Esophagus muscularis mucosa (tissue), 4 donors: Measurements from ENCODE around the gene SH3BP4.

ENCODE experiments used
- EP300 ChIP-seq: sonication (generic); formaldehyde crosslinking; IDR thresholded peaks from one replicate; pipeline ENCODE4 v1.6.1; 2017; ENCODE audit warnings: antibody characterized with exemption
- POLR2A ChIP-seq: fragments of 450-650 bp; IDR thresholded peaks from one replicate; pipeline ENCODE4 v1.6.1; 2017; ENCODE audit warnings: antibody characterized with exemption, moderate library complexity, mild to moderate bottlenecking, low read depth
- POLR2AphosphoS5 ChIP-seq, 2 donors: sonication (generic); formaldehyde crosslinking; IDR thresholded peaks; one replicate each; pipeline ENCODE4 v1.6.1; 2017; ENCODE audit warnings: antibody characterized with exemption in 2 of 2
- TF ChIP-seq, protein P1 (sequence below), 3 experiments: fragments of 200-600 bp in 2 of 3; fragments of 450-650 bp in 1 of 3; sonication (generic) in 2 of 3; IDR thresholded peaks; one replicate each; pipeline ENCODE4 v1.5.1; 2017 to 2019; ENCODE audit warnings: antibody characterized with exemption in 3 of 3, mild to moderate bottlenecking in 2 of 3, moderate library complexity in 1 of 3

DNA sequence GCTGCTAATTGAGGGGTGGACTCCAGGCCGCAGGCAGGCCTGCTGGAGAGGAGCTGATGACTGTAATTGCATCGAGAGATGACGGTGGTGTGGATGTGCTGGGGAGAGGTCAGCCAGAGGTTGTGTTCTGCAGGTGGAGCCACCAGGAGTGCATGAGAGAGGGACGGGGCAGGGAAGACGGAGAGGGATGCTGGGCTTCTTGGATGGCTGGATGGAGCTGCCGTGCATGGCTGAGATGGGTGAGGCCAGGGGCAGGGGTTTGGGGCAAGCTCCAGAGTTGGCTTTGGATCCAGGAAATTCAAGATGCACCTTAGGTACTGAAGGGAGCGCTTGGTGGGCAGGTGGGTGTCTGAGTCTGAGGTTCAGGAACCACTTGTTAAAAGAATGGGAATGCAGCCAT lies 77.2 kb downstream of the SH3BP4 start:
- no peak for TF ChIP-seq POLR2A
- TF ChIP-seq, protein P1, sequence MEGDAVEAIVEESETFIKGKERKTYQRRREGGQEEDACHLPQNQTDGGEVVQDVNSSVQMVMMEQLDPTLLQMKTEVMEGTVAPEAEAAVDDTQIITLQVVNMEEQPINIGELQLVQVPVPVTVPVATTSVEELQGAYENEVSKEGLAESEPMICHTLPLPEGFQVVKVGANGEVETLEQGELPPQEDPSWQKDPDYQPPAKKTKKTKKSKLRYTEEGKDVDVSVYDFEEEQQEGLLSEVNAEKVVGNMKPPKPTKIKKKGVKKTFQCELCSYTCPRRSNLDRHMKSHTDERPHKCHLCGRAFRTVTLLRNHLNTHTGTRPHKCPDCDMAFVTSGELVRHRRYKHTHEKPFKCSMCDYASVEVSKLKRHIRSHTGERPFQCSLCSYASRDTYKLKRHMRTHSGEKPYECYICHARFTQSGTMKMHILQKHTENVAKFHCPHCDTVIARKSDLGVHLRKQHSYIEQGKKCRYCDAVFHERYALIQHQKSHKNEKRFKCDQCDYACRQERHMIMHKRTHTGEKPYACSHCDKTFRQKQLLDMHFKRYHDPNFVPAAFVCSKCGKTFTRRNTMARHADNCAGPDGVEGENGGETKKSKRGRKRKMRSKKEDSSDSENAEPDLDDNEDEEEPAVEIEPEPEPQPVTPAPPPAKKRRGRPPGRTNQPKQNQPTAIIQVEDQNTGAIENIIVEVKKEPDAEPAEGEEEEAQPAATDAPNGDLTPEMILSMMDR (IDR thresholded peaks at IDR 0.05), result no peak
- no peak for TF ChIP-seq EP300
- TF ChIP-seq POLR2AphosphoS5 (IDR thresholded peaks at IDR 0.05), result no peak
